Mucosa of descending colon (tissue), 3 donors: ENCODE results near the gene FSTL1. TPM values are rescaled to one million over a fixed set of nuclear protein-coding genes. Genes with fewer than 3 reads are reported as not detected.

Source experiments
- ATAC-seq: fragments of 200-7000 bp; cut with Tn5 transposase; one replicate; pipeline ENCODE4 v1.9.1; 2020; ENCODE audit warnings: mild to moderate bottlenecking, moderate library complexity
- DNase-seq, 3 donors: peaks; one replicate each; pipeline ENCODE4 v3.0.0-alpha.2; 2020
- H3K36me3 ChIP-seq: fragments of 200-600 bp; one replicate; pipeline ENCODE4 v1.8.0; 2021; ENCODE audit warnings: low read depth, mild to moderate bottlenecking
- H3K4me1 ChIP-seq: fragments of 200-600 bp; one replicate; pipeline ENCODE4 v1.8.0; 2021; ENCODE audit warnings: low read depth, mild to moderate bottlenecking
- H3K4me3 ChIP-seq: fragments of 200-600 bp; one replicate; pipeline ENCODE4 v1.8.0; 2021; ENCODE audit warnings: mild to moderate bottlenecking
- H3K9me3 ChIP-seq: fragments of 200-600 bp; one replicate; pipeline ENCODE4 v1.8.0; 2021; ENCODE audit warnings: mild to moderate bottlenecking
- CTCF ChIP-seq: fragments of 200-600 bp; IDR thresholded peaks from one replicate; pipeline ENCODE4 v1.8.0; 2022; ENCODE audit warnings: antibody characterized with exemption, mild to moderate bottlenecking
- intact Hi-C, 2 donors: fragments of 100-400 bp; cut with DNase I in 1 of 2; cut with micrococcal nuclease in 1 of 2; formaldehyde crosslinking; loops; one replicate each; pipeline versions ENCODE4 v1.11.0 to v1.11.1; 2022; cut with DNase I, micrococcal nuclease
- total RNA-seq, 3 donors: library from RNA; stranded (reverse); fragmentation: NEBNext Ultra II Directional in 2 of 3; extraction: Animal tissue kit (Norgen Biotek cat#: 25700) in 2 of 3; gene quantifications; one replicate each; pipeline versions ENCODE4 v1.2.1 to v1.2.4, GENCODE V29; 2021 to 2023
- donor health status: DM: no; HTN: no; CAD: no; lungs with moderate emphysema.
- donor health status: DM: no; HTN: no; CAD: no.
- donor health status: DM: no; HTN: yes; CAD: no.

The FSTL1 gene
- total RNA-seq, 3 donors from 2014 or later, result 28.1 to 246 (median 108) TPM

- Histone ChIP-seq H3K4me1 (peaks cover 7% of the 10 kb centered on the region), H3K36me3 (no peaks in the 10 kb centered on the region), H3K4me3 (no peak overlapping the region), H3K9me3 (no peaks in the 10 kb centered on the region)
- no peak for TF ChIP-seq CTCF
- DNase-seq (no peak), ATAC-seq (no peak)
- intact Hi-C loops, result no loop called here
Observed at GRCh38 chr3:120420360-120420759, 30.4 kb downstream of the FSTL1 start.

- H3K4me3 ChIP-seq, result no peak overlapping the region
- peaks cover 7% of the 10 kb centered on the region for H3K4me1 ChIP-seq
- DNase-seq (no peak), ATAC-seq (no peak)
- H3K36me3 ChIP-seq, result no peaks in the 10 kb centered on the region
- no peak for TF ChIP-seq CTCF
- no peaks in the 10 kb centered on the region for H3K9me3 ChIP-seq
- intact Hi-C loops, result loop anchor here (5.0 to 10.0 kb wide), 4 partner anchors 135 to 177 kb away; no protein-coding TSS in a partner anchor
Observed at GRCh38 chr3:120419797-120420196, 31.0 kb downstream of the FSTL1 start.

GRCh38 chr3:120418866-120419490 lies 31.8 kb downstream of the FSTL1 start:
- peak; percentile 57 to 75 (median 60) for DNase-seq
- Histone ChIP-seq H3K4me3 (no peak overlapping the region), H3K4me1 (peaks cover 7% of the 10 kb centered on the region), H3K36me3 (no peaks in the 10 kb centered on the region), H3K9me3 (no peaks in the 10 kb centered on the region)
- peak; percentile 75 for ATAC-seq
- TF ChIP-seq CTCF, result no peak
- intact Hi-C loops, result loop anchor here (5.0 to 10.0 kb wide), 4 partner anchors 136 to 177 kb away; no protein-coding TSS in a partner anchor

- ATAC-seq (no peak), DNase-seq (no peak)
- no peaks in the 10 kb centered on the region for H3K9me3 ChIP-seq
- no peak overlapping the region for H3K4me3 ChIP-seq
- no peaks in the 10 kb centered on the region for H3K36me3 ChIP-seq
- peaks cover 7% of the 10 kb centered on the region for H3K4me1 ChIP-seq
- intact Hi-C loops, result loop anchor here (5.0 to 10.0 kb wide), 4 partner anchors 136 to 176 kb away; no protein-coding TSS in a partner anchor
- no peak for TF ChIP-seq CTCF
Observed at GRCh38 chr3:120418446-120418845, 32.3 kb downstream of the FSTL1 start.

GRCh38 chr3:120417272-120417911 lies 33.4 kb downstream of the FSTL1 start:
- Histone ChIP-seq H3K9me3 (no peaks in the 10 kb centered on the region), H3K4me1 (peaks cover 7% of the 10 kb centered on the region), H3K36me3 (no peaks in the 10 kb centered on the region), H3K4me3 (no peak overlapping the region)
- DNase-seq, result peak; percentile 85 to 98 (median 90)
- TF ChIP-seq CTCF, result peak; percentile 94
- peak; percentile 97 for ATAC-seq
- intact Hi-C loops, result loop anchor here (5.0 to 10.0 kb wide), 4 partner anchors 137 to 175 kb away; no protein-coding TSS in a partner anchor
